Mononuclear cell (primary cell): ENCODE measurements around the gene PPP1R9A. TPM values are rescaled to one million over a fixed set of nuclear protein-coding genes. Genes with fewer than 3 reads are reported as not detected.

Source experiments
- H3K27me3 ChIP-seq: 2 replicates; pipeline ENCODE4 v1.6.0; 2011; ENCODE audit warnings: low read length, control low read depth; ENCODE audit not compliant: insufficient read depth
- H3K4me1 ChIP-seq: 2 replicates; pipeline ENCODE4 v1.5.1; 2011; ENCODE audit warnings: mild to moderate bottlenecking, low read length, control low read depth; ENCODE audit not compliant: insufficient read depth
- H3K4me3 ChIP-seq: 2 replicates; pipeline ENCODE4 v1.5.1; 2011; ENCODE audit warnings: mild to moderate bottlenecking, low read length, moderate library complexity
- H3K9me3 ChIP-seq: 2 replicates; pipeline ENCODE4 v1.5.1; 2011; ENCODE audit warnings: low read depth, mild to moderate bottlenecking, control low read depth, low read length
- total RNA-seq: library from RNA; depleted of rRNA; stranded (reverse); fragments of >200 nt; gene quantifications from one replicate; pipeline ENCODE4 v1.2.3, GENCODE V29; 2012

Gene PPP1R9A
- total RNA-seq, 1 donor: 1.6 TPM

DNA sequence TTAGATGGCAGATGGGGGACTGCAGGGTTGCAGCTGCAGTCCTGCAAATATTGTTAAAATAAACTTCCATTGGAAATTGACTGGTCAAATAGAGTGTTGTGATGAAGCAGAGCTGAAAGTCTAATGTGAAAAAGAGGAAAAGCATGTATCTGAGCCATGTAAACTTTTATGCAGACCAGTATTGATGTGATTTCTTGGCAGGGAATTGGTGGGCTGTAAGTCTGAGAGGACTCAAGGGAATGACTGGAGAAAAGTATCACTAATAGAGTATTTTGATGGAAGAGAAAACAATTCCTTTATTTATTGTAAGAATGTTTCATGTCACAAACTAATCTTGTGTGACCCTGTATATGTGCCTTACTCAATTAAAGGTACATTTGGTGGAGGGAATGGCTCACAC, 155.5 kb downstream of the PPP1R9A start:
- Histone ChIP-seq H3K9me3 (no peaks in the 10 kb centered on the region), H3K4me3 (no peak overlapping the region), H3K27me3 (no peaks in the 10 kb centered on the region), H3K4me1 (no peaks in the 10 kb centered on the region)

DNA sequence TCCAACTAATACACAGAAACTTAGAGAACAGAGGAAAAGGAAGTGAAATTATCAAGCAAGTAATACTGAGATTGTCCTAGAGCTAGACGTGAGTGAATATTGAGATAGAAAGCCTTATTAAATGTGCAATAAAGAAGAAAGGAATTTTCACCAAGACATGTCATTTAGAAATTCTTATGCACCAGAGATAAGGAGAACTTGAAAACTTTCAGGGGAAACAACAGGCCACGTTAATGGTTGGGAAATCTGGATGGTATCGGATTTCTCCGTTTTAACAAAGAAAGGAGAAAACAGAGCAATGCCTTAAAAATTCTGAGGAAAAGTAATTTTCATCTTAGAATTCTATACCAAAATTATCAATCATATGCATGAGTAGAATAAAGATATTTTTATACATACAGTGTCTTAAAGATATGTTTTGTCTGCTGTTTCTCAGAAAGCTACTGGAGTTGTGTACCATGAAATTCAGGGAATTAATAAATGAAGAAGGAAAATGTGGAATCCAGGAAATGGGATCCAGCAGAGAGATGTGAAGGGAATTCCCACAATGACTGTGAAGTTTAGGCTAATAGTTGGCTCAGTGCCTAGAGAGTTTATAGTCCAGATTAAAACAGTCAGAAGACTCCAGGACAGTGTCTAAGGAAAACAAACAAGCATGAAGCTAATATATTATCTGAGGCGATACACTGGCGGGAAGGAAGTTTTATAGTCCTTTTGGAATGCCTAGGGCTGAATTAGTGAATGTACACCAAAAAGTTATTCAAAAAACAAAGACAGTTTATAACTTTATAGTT, 159.5 kb downstream of the PPP1R9A start:
- Histone ChIP-seq H3K9me3 (no peaks in the 10 kb centered on the region), H3K4me3 (no peak overlapping the region), H3K27me3 (no peaks in the 10 kb centered on the region), H3K4me1 (no peaks in the 10 kb centered on the region)

DNA sequence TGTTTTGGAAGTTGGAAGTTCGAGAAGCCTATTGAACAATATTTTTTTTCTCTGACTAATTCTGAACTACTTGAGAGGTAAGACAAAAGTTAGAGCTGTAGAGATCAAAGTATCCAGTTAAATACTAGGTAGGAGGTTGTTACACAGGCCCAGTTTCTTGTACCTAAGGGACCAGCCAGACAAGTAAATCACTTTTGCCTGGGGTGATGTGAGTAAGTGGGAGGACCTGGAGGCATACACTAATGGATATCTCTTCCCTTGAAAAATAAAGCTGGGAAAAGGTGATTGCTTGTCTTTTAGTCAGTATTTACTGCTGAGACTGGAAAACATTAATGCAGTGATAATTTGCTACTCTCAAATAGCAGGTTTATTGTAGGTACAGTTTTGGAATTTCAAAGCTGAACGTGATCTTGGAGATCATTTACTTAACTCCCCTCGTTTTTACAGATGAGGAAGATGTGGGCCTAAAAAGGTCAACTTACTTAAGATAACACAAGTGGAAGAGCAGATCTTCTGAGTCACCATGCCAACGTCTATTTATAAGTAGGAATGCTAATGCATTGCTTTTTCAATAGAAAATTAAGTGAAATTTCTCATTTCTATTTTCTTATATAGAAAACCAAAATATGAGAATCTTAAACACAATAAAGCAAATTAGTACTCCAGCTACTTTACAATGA, 181.3 kb downstream of the PPP1R9A start:
- H3K27me3 ChIP-seq: no peaks in the 10 kb centered on the region
- no peaks in the 10 kb centered on the region for H3K9me3 ChIP-seq
- H3K4me3 ChIP-seq: no peak overlapping the region
- no peaks in the 10 kb centered on the region for H3K4me1 ChIP-seq

DNA sequence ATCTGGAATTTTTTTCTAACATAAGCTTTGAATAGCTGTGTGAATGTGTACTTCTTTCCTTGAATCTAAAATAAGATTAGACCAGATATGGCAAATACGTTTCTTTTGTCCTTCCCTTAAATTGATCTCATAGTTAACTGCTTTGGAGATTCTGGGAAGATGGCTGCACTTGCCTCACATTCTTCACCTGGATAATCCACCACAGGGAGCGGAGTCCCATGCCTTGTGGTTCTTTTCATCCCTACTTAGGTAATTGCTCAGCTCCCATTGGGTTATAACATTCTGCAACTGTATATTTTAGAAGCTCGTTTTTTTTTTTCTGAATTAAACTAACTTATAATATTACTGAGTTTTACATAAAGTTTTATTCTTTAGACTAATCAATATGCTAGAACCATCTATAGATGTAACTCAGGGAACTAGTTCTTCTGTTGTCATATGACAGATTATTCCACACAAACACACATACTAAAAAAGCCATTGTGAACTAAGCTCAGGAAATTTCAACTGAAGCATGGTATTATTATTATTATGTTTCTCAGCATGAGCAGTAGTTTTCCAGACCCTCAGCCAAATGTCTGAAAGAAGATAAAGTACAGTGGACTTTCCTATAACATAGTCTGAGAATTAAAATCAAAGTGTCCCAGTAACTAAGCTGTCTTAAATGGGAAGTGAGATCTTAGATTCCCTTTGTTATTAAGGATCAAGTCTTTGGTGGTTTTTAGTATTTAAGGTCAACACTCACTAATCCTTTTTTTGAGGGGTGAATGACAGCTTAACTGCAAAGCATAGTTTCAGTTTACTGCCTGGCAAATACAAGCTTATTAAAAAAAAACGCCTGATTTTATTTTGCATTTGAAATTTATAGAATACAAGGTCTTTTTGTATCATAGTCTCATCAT, 182.3 kb downstream of the PPP1R9A start:
- H3K9me3 ChIP-seq: no peaks in the 10 kb centered on the region

DNA sequence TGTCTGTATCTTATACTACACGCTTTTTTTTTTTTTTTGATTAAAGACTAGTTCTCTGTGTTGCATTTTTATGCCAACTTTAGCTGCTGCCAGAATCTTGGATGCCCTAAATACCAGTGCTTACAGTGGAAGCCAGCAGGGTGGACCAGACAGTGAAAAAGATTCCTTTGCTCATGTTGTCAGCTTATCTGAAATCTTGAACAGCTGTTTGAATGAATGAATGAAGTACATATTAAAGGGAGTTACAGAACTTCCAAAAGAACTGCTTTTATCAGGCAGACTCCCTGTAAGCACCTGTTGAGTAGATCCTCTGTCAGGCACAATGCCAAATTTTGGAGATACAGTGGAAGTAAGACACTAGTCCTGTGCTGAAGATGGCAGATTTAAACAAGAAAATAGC, 184.9 kb downstream of the PPP1R9A start:
- peaks cover 4% of the 10 kb centered on the region for H3K4me1 ChIP-seq
- no peak overlapping the region for H3K4me3 ChIP-seq
- no peaks in the 10 kb centered on the region for H3K9me3 ChIP-seq
- no peaks in the 10 kb centered on the region for H3K27me3 ChIP-seq

More for the DNA sequence above, 182.3 kb downstream of the PPP1R9A start:
- Histone ChIP-seq H3K4me3 (no peak overlapping the region), H3K4me1 (no peaks in the 10 kb centered on the region), H3K27me3 (no peaks in the 10 kb centered on the region)

DNA sequence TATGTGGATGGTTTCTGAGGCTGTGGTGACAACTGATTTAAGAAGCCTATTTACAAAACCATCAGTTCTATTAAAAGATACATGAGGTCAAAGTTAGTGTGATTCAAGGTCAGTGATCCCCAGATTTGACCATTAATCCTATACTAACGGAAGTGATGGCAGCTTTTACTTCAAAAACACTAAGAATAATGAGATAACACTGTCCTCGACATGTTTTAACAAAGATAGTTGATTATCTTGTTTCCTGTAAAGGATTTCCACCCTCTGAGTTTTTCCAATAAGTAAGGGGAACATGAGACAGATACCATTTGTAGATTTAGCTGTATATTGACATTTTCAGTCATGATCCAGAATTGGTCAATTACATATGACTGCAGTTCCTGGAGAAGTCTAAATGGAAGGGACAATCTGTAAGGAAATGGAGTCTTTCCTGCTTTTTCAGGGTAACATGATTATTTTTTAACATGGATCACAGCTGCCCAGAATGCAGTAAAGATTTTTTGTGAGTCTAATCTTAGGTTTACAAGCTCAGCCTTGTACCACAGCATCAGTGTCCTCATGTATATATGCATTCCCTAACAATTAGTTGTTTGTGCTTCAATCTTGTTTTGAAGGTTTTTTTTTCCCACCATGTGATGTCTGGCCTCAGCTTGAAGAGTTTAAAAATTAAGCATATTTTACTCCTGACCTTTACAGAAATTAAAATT, 188.0 kb downstream of the PPP1R9A start:
- H3K4me1 ChIP-seq: peaks cover 4% of the 10 kb centered on the region
- no peaks in the 10 kb centered on the region for H3K27me3 ChIP-seq
- no peaks in the 10 kb centered on the region for H3K9me3 ChIP-seq
- no peak overlapping the region for H3K4me3 ChIP-seq

DNA sequence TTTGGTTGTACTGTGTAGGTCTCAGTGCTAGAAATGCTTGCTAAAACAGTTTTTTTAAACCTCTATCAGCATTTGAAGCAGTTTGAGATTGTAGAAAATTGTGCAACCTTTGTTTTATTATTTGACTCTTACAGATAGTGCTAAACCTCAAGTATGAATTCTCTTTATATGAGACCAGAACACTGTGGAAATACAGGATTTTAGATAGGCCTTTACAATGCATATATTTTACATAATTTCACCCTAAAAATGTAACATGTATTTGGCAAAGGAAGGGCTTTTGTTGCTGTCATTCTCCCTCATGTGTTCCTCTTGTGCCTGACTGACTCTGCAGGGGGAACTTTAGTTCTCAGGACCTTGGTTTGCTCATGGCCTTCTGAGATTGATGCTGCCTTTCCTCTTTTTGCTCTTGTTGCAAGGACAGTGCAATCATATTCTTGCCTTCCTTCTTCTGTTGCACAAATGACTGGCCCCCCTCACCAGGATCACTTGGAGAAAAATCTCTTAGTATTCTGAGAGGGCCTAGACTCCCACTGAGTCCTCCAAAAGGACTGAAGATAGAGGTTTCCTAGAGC, 188.7 kb downstream of the PPP1R9A start:
- H3K9me3 ChIP-seq: no peaks in the 10 kb centered on the region
- peaks cover 4% of the 10 kb centered on the region for H3K4me1 ChIP-seq
- H3K4me3 ChIP-seq: no peak overlapping the region
- no peaks in the 10 kb centered on the region for H3K27me3 ChIP-seq

DNA sequence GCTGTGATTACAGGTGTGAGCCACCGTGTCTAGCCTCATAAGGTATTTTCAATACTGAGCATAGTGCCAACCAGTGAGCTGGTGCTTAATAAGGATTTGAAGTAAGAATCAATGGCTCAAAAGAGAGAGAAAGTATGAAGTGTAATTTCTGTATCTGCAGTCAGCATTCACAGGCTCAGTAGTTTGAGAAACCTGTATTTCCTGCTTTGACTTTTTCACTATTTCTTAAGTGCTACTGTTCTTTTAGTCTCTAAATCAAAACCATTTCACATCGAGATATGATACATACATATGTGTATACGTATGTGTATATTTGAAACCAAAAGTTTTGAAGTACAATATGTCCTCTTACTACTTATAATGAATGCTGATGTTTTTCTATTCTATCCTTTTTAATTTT, 189.9 kb downstream of the PPP1R9A start:
- Histone ChIP-seq H3K4me1 (peaks cover 4% of the 10 kb centered on the region), H3K9me3 (no peaks in the 10 kb centered on the region), H3K4me3 (no peak overlapping the region), H3K27me3 (no peaks in the 10 kb centered on the region)

DNA sequence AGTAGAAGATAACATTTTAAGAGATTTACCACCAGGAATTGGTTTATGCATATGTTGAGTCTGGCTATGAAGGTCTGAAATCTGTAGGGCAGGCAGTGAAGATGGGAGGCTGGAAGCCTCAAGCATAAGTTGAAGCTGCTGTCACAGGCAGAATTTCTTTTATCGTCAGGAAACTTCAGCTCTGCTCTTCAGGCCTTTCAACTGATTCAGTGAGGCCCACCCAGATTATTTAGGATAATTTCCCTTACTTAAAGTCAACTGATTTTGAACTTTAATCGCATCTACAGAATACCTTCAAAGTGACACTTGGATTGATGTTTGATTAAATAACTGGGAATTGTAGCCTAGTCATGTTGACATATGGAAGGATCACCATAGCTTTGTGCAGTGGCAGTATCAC, 190.5 kb downstream of the PPP1R9A start:
- H3K4me1 ChIP-seq: peaks cover 4% of the 10 kb centered on the region
- no peak overlapping the region for H3K4me3 ChIP-seq
- H3K9me3 ChIP-seq: no peaks in the 10 kb centered on the region
- H3K27me3 ChIP-seq: no peaks in the 10 kb centered on the region

DNA sequence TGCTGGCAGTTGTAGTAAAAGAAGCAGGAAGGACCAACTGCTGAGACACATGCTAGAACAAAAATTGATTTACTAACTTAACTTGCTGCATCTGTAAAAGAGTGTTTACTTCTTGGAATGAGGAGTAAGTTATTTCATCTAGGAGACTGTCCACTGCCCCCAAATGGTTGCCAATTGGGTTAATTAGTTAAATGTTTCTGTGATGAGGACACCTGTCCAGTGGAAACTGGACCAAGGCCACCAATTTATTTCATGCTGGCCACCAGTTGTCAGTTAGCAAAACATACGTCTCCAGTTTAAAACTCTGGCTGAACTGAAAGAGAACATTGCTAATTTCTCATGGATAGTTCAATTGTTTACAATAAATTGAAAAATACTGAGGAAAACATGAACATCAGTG, 191.7 kb downstream of the PPP1R9A start:
- Histone ChIP-seq H3K4me1 (peaks cover 4% of the 10 kb centered on the region), H3K9me3 (no peaks in the 10 kb centered on the region), H3K27me3 (no peaks in the 10 kb centered on the region), H3K4me3 (no peak overlapping the region)

DNA sequence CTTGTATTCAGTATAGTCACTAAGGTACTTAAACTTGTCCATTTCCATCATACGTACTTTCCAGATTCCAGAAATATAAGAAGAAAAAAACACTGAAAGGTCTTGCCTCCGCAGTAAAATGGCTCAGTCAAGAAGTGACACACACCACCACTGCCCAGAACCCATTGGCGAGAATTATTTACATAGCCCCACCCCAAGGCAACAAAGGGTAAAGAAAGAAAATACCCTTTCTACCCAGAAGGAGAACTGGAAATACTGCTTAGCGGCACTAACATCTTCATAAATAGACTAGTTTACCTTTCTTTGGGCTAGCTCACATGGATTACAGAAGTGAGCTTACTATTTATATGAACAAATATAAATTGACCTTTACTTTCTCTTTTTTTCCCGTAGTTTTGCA, 194.0 kb downstream of the PPP1R9A start:
- Histone ChIP-seq H3K9me3 (no peaks in the 10 kb centered on the region), H3K4me3 (no peak overlapping the region), H3K27me3 (no peaks in the 10 kb centered on the region), H3K4me1 (no peaks in the 10 kb centered on the region)

DNA sequence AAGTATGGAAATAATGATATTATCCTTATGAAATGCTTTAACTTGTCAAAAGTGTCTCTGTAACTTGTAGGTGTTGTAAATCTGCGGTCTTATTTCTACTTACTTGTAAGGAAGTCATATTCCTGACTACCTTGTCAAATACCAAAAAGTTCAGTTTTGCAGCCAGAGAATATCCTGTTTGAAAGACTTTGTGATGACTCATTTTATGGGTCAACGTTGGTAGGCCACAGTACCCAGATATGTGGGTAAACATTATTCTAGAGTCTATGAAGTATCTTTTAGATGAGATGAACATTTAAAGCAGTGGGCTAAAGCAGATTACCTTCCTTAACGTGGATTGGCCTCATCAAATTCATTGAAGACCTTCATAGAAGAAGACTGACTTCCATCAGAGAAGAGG, 195.3 kb downstream of the PPP1R9A start:
- Histone ChIP-seq H3K4me1 (peaks cover 3% of the 10 kb centered on the region), H3K4me3 (no peak overlapping the region), H3K9me3 (no peaks in the 10 kb centered on the region)

DNA sequence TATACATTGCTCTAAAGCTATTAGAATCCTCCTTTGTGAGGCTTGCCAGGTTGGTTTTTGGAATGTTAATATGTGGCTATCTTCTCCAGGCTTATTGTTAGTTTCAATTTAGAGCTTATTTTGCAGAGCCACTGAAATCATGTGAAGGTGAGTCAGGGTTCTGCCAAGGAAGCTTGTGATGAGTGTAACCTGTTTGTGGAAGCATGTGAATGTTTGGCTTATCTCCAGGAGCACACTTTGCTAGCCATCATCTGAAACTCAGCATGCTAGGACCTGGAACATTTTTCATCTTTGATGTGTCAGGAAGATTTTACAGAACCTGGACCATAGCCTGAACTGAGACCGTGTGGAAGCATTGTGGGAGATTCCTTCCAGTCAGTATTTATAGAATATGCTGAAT, 197.3 kb downstream of the PPP1R9A start:
- Histone ChIP-seq H3K4me1 (peaks cover 3% of the 10 kb centered on the region), H3K9me3 (no peaks in the 10 kb centered on the region), H3K27me3 (no peaks in the 10 kb centered on the region), H3K4me3 (no peak overlapping the region)

More for the DNA sequence above, 195.3 kb downstream of the PPP1R9A start:
- no peaks in the 10 kb centered on the region for H3K27me3 ChIP-seq

DNA sequence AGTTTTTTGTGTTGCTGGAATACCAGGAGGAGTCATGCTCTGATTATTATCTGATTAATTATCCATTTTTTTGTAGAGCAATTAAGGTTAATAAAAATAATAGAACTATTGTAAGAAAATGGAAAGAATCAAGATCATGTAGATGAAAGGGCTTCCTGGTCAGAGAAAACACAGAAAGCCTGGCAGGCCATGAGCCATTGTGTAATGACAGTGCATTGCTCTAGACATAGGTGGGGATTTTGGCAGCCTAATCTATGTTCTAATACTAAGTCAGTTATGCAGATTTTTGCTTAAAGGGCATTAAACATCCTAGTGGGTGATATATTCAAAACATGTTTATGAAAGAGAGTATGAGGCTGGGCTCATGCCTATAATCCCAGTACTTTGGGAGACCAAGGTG, 198.2 kb downstream of the PPP1R9A start:
- Histone ChIP-seq H3K27me3 (no peaks in the 10 kb centered on the region), H3K4me3 (no peak overlapping the region), H3K4me1 (peaks cover 3% of the 10 kb centered on the region), H3K9me3 (no peaks in the 10 kb centered on the region)
